Left renal cortex interstitium (tissue), 4 donors: ENCODE measurements around the gene GDPD5. TPM values are rescaled to one million over a fixed set of nuclear protein-coding genes. Genes with fewer than 3 reads are reported as not detected.

ENCODE experiments used
- polyA plus RNA-seq, 4 donors: library from polyadenylated mRNA; unstranded; fragments of 120-200 nt; gene quantifications; one replicate each; pipeline ENCODE4 v1.2.1, GENCODE V29; 2013; ENCODE audit not compliant: insufficient read length in 4 of 4

Gene GDPD5
- polyA plus RNA-seq, 4 donors = 6.7 to 17.4 (median 11.8) TPM

Other genes with a start within 250 kb of the GDPD5 start
- gene ARRB1, start 174.3 kb downstream of the GDPD5 start, polyA plus RNA-seq = 10 to 100 TPM; 22.7 to 27.6 (median 25.1) TPM
- gene RPS3, start 126.4 kb downstream of the GDPD5 start, polyA plus RNA-seq = 1,000 to 10,000 TPM; 2,095 to 2,908 (median 2,543) TPM
- 1 to 10 TPM in 1 of 4 donors, under 1 TPM in 3; 0.48 to 1.6 (median 0.82) TPM for gene KLHL35, start 92.7 kb downstream of the GDPD5 start, polyA plus RNA-seq
- 100 to 1,000 TPM; 306 to 442 (median 334) TPM for gene SERPINH1, start 36.3 kb upstream of the GDPD5 start, polyA plus RNA-seq
- 10 to 100 TPM in 1 of 4 donors, 1 to 10 TPM in 3; 7.9 to 11.6 (median 9.5) TPM for gene MAP6, start 143.1 kb upstream of the GDPD5 start, polyA plus RNA-seq
- gene MOGAT2, start 191.9 kb upstream of the GDPD5 start, polyA plus RNA-seq = 1 to 10 TPM in 3 of 4 donors, under 1 TPM in 1; 0.60 to 1.6 (median 1.2) TPM
- gene DGAT2, start 242.8 kb upstream of the GDPD5 start, polyA plus RNA-seq = 1 to 10 TPM; 3.4 to 5.2 (median 3.7) TPM